Fibroblast of pulmonary artery (primary cell): ENCODE measurements around the gene RPTOR.
A peak's percentile ranks its signal among the peaks of the same experiment; 100 is the strongest.

Experiments used
- DNase-seq: peaks from one replicate; pipeline ENCODE4 v3.0.0-alpha.2; 2010; ENCODE audit warnings: low read depth
- H3K4me3 ChIP-seq: replicated peaks from 2 replicates; pipeline ENCODE4 v1.5.1; 2011; ENCODE audit warnings: low read depth, mild to moderate bottlenecking, control low read depth, low read length, moderate library complexity
- CTCF ChIP-seq: IDR thresholded peaks from 2 replicates; pipeline ENCODE4 v1.5.1; 2011; ENCODE audit warnings: mild to moderate bottlenecking, control low read depth, low read length, inconsistent platforms; ENCODE audit errors: missing control alignments

The RPTOR gene

GRCh38 chr17:80888276-80889160 is 343.9 kb downstream of the RPTOR start:
- no peak for TF ChIP-seq CTCF
- no peak overlapping the region for H3K4me3 ChIP-seq
- no peak for DNase-seq

GRCh38 chr17:80889231-80890195 is 344.9 kb downstream of the RPTOR start:
- no peak for DNase-seq
- H3K4me3 ChIP-seq: no peak overlapping the region
- TF ChIP-seq CTCF: no peak

GRCh38 chr17:80890196-80890920 is 345.7 kb downstream of the RPTOR start:
- no peak for DNase-seq
- no peak for TF ChIP-seq CTCF
- H3K4me3 ChIP-seq: no peak overlapping the region

- peak overlapping the region; percentile 27 for H3K4me3 ChIP-seq
- TF ChIP-seq CTCF: no peak
- no peak for DNase-seq
Observed at GRCh38 chr17:80890921-80891396, 346.3 kb downstream of the RPTOR start.

GRCh38 chr17:80891397-80892018 is 346.9 kb downstream of the RPTOR start:
- H3K4me3 ChIP-seq: peak overlapping the region; percentile 27
- no peak for TF ChIP-seq CTCF
- DNase-seq: peak; percentile 77
